ENCODE results near the gene FAM118A. TPM values are rescaled to one million over a fixed set of nuclear protein-coding genes. Genes with fewer than 3 reads are reported as not detected.
"Not testable (repeated sequence)": the region's sequence is repeated elsewhere in the genome, so short reads cannot be mapped to it uniquely, and the experiment has no call there.

Gene FAM118A
- polyA plus RNA-seq, 1 experiment = 18.8 TPM

- ChIA-PET CTCF (interaction anchor here (0.8 kb wide), 1 partner anchor 157 kb away, joined by 3 read pairs; no protein-coding TSS in a partner anchor), POLR2A (no interaction called here)
- no peak overlapping the region for H3K4me3 ChIP-seq (ENCODE audit: low read depth, low read length)
- TF ChIP-seq CTCF (IDR thresholded peaks at IDR 0.05; ENCODE audit: insufficient read depth, low read depth, low read length) = no peak
- no peaks in the 10 kb centered on the region for H3K27me3 ChIP-seq (ENCODE audit: control insufficient read depth, insufficient read depth, low read length)
- DNase-seq (ENCODE audit: low read depth) = no peak
- H3K36me3 ChIP-seq (ENCODE audit: control insufficient read depth, insufficient read depth, low read length) = no peaks in the 10 kb centered on the region
Observed at GRCh38 chr22:45276507-45277105, 33.1 kb upstream of the FAM118A start.

GRCh38 chr22:45277720-45278119 lies 32.0 kb upstream of the FAM118A start:
- H3K36me3 ChIP-seq (ENCODE audit: control insufficient read depth, insufficient read depth, low read length); H3K27me3 ChIP-seq (ENCODE audit: control insufficient read depth, insufficient read depth, low read length); DNase-seq (ENCODE audit: low read depth); POLR2A ChIA-PET; H3K4me3 ChIP-seq (ENCODE audit: low read depth, low read length); CTCF ChIA-PET: not testable (repeated sequence)

- Histone ChIP-seq H3K36me3 (ENCODE audit: control insufficient read depth, insufficient read depth, low read length) (no peaks in the 10 kb centered on the region), H3K4me3 (ENCODE audit: low read depth, low read length) (no peak overlapping the region), H3K27me3 (ENCODE audit: control insufficient read depth, insufficient read depth, low read length) (peaks cover 3% of the 10 kb centered on the region; the same call in 1 of the 2 replicates)
- POLR2A ChIA-PET = no interaction called here
- CTCF ChIA-PET = no interaction called here
- TF ChIP-seq CTCF (IDR thresholded peaks at IDR 0.05; ENCODE audit: insufficient read depth, low read depth, low read length) = no peak
- no peak for DNase-seq (ENCODE audit: low read depth)
Observed at GRCh38 chr22:45278125-45278524, 31.6 kb upstream of the FAM118A start.

- TF ChIP-seq CTCF (IDR thresholded peaks at IDR 0.05; ENCODE audit: insufficient read depth, low read depth, low read length) = no peak
- no peak for DNase-seq (ENCODE audit: low read depth)
- CTCF ChIA-PET = no interaction called here
- Histone ChIP-seq H3K27me3 (ENCODE audit: control insufficient read depth, insufficient read depth, low read length) (peaks cover 5% of the 10 kb centered on the region), H3K4me3 (ENCODE audit: low read depth, low read length) (no peak overlapping the region), H3K36me3 (ENCODE audit: control insufficient read depth, insufficient read depth, low read length) (no peaks in the 10 kb centered on the region)
- POLR2A ChIA-PET = no interaction called here
Observed at GRCh38 chr22:45280587-45280980, 29.1 kb upstream of the FAM118A start.

- DNase-seq (ENCODE audit: low read depth) = no peak
- ChIA-PET CTCF (no interaction called here), POLR2A (no interaction called here)
- Histone ChIP-seq H3K27me3 (ENCODE audit: control insufficient read depth, insufficient read depth, low read length) (peaks cover 9% of the 10 kb centered on the region), H3K36me3 (ENCODE audit: control insufficient read depth, insufficient read depth, low read length) (no peaks in the 10 kb centered on the region), H3K4me3 (ENCODE audit: low read depth, low read length) (no peak overlapping the region)
- no peak for TF ChIP-seq CTCF (IDR thresholded peaks at IDR 0.05; ENCODE audit: insufficient read depth, low read depth, low read length)
Observed at GRCh38 chr22:45281010-45281409, 28.7 kb upstream of the FAM118A start.

GRCh38 chr22:45284705-45285262 lies 24.9 kb upstream of the FAM118A start, which contains the start of gene UPK3A:
UPK3A (plus strand) TSS chr22:45284949; CDS start chr22:45285014, 65 bp downstream.
- no peak for DNase-seq (ENCODE audit: low read depth)
- ChIA-PET POLR2A (no interaction called here), CTCF (no interaction called here)
- no peaks in the 10 kb centered on the region for H3K36me3 ChIP-seq (ENCODE audit: control insufficient read depth, insufficient read depth, low read length)
- no peak for TF ChIP-seq CTCF (IDR thresholded peaks at IDR 0.05; ENCODE audit: insufficient read depth, low read depth, low read length)
- H3K27me3 ChIP-seq (ENCODE audit: control insufficient read depth, insufficient read depth, low read length) = peaks cover 15% of the 10 kb centered on the region
- no peak within 1 kb of the TSS for H3K4me3 ChIP-seq (ENCODE audit: low read depth, low read length)
